HG02970 (cell line): ENCODE measurements around the gene RNU6-9.
A peak's percentile ranks its signal among the peaks of the same experiment; 100 is the strongest.
"Not testable (repeated sequence)": the region's sequence is repeated elsewhere in the genome, so short reads cannot be mapped to it uniquely, and the experiment has no call there.

ENCODE experiments used
- ATAC-seq: cut with Tn5 transposase; IDR thresholded peaks from one replicate; pipeline ENCODE4 v1.9.1; 2021; ENCODE audit warnings: mild to moderate bottlenecking, moderate library complexity, moderate number of reproducible peaks; ENCODE audit not compliant: unreplicated experiment, low FRiP score

The RNU6-9 gene

GRCh38 chr19:892894-893689 is at the start of gene RNU6-9, which contains the start of gene MED16:
Gene RNU6-9, plus strand, starts transcription at chr19:893484.
Gene MED16, minus strand, starts transcription at chr19:893187. Its CDS starts 2,056 bp downstream, at chr19:891131.
- peak; percentile 82 for ATAC-seq

GRCh38 chr19:843836-844545 is 49.3 kb upstream of the RNU6-9 start:
- no peak for ATAC-seq

- ATAC-seq: no peak
Observed at GRCh38 chr19:844546-844971, 48.7 kb upstream of the RNU6-9 start.

- ATAC-seq: no peak
Observed at GRCh38 chr19:845707-846521, 47.4 kb upstream of the RNU6-9 start.

DNA sequence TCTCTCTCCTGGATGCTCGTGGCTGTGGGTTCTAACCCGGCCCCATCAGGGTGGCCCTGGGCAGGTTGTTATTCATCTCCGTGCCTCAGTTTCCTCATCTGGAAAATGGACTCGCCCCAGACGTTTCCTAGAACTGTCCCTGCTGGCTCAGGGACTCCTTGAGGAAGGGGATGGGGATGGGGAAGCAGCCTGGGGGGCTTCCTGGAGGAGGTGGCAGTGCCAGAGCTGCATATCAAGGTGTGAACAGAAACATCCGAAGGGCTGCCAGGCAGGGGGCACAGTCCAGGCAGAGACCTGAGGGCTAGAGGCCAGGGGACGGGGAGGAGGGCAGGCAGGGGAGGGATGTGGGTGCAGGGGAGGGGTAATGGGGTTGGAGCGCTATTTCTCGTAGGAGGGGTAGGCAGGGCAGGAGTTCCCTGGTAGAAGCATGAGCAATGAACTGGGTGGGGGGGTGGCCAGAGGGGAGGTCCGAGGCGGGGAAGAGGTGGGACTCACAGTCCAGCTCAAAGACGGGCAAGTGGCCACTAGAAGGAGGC is 44.8 kb upstream of the RNU6-9 start:
- ATAC-seq: no peak

GRCh38 chr19:849195-849594 is 44.1 kb upstream of the RNU6-9 start:
- ATAC-seq: not testable (repeated sequence)

DNA sequence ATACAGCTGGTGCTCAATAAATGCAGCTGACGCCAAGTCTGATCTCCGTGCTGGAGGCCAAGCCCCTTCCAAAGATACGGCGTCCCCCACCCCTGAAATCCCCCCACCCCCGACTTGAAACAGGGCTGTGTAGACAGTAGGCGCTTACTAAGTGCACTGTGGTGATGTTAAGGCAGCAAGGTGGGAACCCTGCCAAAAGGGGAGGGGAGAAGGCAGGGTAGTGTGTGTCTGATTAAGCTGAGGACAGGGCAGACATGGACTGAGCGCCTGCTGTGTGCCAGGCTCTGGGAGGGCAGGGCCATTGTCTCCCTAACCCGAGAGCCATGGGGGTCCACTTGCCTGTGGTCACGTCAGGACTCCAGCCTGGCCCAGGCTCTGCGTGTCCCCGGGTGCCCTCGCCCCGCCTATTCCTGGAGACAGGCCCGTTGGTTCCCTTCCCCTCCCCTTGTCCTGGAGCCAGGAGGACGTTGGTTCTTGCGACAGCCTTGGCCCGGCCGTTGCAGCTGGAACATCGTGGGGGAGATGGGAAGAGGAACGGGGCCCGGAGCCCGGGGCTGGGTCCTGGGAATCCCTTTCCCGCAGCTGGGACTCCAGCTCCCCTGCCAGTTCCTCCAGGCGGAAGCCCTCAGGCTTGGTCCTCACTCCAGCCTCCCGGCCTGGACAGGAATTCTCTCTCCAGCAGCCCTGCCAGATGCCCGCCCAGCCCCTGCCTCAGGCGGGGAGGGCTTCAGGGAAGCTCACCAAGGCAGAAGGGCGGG is 42.9 kb upstream of the RNU6-9 start:
- ATAC-seq: no peak

- no peak for ATAC-seq
Observed at GRCh38 chr19:850979-851335, 42.3 kb upstream of the RNU6-9 start.

DNA sequence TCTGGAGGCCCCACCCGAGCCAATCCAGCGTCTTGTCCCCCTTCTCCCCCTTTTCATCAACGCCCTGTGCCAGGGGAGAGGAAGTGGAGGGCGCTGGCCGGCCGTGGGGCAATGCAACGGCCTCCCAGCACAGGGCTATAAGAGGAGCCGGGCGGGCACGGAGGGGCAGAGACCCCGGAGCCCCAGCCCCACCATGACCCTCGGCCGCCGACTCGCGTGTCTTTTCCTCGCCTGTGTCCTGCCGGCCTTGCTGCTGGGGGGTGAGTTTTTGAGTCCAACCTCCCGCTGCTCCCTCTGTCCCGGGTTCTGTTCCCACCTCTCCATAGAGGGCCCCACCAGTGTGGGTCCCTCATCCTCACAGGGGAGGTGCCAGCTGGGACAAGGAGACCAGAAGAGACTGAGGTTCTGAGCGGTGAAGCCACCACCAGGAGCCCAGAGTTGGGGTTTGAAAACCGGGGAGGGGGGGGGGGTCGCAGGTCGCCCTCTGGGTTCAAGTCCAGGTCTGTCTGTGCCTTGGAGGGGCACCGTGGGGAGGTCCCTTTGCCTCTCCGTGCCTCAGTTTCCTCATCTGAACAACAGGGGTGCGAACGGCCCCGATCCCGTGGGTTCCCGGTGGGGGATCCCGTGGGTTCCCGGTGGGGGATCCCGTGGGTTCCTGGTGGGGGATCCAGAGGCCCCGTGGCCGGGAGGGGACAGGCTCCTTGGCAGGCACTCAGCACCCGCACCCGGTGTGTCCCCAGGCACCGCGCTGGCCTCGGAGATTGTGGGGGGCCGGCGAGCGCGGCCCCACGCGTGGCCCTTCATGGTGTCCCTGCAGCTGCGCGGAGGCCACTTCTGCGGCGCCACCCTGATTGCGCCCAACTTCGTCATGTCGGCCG is 40.9 kb upstream of the RNU6-9 start, which contains the start of gene ELANE:
Gene ELANE (plus strand): TSS at position 168 of the 878 bp plus-strand sequence. CDS start 26 bp downstream, at position 194.
- no peak for ATAC-seq

DNA sequence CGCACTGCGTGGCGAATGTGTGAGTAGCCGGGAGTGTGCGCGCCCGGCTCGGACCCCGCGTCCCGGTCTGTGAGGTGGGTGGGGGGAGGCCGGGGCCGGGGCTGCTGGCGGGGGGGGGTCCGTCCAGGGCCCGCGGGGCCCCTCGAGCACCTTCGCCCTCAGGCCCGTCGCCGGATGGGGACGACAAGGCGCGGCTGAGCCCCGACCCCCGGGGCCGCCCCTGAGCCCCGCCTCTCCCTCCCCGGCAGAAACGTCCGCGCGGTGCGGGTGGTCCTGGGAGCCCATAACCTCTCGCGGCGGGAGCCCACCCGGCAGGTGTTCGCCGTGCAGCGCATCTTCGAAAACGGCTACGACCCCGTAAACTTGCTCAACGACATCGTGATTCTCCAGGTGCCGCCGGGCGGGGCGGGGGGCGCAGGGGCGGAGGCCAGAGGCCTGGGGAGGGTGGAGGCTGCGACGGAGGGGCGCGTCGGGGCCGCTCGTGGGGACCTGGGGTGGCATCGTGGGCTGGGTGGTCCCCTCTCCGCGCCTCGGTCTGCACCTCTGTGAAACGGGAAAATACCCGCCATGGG is 40.2 kb upstream of the RNU6-9 start:
- ATAC-seq: no peak

DNA sequence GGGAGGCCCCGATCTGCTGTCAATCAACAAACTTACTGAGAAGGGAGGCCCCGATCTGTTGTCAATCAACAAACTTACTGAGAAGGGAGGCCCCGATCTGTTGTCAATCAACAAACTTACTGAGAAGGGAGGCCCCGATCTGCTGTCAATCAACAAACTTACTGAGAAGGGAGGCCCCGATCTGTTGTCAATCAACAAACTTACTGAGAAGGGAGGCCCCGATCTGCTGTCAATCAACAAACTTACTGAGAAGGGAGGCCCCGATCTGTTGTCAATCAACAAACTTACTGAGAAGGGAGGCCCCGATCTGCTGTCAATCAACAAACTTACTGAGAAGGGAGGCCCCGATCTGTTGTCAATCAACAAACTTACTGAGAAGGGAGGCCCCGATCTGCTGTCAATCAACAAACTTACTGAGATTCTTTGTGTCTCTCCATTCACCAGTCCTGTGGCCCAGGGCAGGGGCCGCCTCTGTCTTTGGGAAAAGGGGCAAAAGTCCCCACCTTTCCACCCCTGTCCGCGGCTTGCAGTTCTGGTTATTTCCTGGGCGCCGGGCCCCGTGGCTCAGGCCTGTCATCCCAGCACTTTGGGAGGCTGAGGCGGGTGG is 39.6 kb upstream of the RNU6-9 start:
- ATAC-seq: not testable (repeated sequence)

DNA sequence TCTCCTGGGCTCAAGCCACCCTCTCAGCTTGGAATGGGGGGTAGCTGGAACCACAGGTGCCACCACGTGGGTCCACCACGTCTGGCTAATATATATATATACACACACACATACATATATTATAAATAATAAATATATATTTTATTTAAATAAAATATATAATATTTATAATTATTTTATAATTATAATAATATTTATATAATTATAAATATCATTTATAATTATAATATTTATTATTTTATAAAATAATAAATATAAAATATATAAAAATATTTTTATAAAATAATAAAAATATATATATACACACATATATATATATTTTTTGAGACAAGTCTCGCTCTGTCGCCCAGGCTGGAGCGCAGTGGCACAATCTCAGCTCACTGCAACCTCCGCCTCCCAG is 38.7 kb upstream of the RNU6-9 start:
- ATAC-seq: no peak

DNA sequence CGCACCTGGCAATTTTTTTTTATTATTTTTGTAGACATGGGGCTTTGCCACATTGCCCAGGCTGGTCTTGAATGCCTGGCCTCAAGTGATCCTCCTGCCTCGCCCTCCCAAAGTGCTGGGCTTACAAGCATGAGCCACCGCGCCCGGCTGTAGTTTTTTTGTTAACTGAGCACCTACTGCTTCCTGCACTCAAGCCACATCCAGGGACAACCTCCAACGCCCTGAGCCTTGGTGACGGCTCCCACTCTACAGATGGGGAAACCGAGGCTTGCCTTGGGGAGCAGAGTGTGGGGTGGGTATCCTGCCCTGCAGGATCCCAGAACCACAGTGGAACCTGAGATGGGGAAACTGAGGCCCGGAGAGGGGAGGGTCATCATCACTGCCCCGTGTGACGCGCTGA is 38.1 kb upstream of the RNU6-9 start:
- ATAC-seq: no peak

DNA sequence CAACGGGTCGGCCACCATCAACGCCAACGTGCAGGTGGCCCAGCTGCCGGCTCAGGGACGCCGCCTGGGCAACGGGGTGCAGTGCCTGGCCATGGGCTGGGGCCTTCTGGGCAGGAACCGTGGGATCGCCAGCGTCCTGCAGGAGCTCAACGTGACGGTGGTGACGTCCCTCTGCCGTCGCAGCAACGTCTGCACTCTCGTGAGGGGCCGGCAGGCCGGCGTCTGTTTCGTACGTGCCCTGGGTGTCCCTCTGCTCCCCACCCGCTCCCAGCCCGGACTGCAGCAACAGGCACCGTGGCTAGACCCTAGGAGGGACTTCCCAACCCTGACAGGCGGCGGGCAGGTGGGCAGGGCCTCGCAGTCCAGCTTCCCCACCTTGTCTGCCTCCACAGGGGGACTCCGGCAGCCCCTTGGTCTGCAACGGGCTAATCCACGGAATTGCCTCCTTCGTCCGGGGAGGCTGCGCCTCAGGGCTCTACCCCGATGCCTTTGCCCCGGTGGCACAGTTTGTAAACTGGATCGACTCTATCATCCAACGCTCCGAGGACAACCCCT is 37.6 kb upstream of the RNU6-9 start:
- ATAC-seq: no peak

- ATAC-seq: no peak
Observed at GRCh38 chr19:858284-858683, 35.0 kb upstream of the RNU6-9 start.

DNA sequence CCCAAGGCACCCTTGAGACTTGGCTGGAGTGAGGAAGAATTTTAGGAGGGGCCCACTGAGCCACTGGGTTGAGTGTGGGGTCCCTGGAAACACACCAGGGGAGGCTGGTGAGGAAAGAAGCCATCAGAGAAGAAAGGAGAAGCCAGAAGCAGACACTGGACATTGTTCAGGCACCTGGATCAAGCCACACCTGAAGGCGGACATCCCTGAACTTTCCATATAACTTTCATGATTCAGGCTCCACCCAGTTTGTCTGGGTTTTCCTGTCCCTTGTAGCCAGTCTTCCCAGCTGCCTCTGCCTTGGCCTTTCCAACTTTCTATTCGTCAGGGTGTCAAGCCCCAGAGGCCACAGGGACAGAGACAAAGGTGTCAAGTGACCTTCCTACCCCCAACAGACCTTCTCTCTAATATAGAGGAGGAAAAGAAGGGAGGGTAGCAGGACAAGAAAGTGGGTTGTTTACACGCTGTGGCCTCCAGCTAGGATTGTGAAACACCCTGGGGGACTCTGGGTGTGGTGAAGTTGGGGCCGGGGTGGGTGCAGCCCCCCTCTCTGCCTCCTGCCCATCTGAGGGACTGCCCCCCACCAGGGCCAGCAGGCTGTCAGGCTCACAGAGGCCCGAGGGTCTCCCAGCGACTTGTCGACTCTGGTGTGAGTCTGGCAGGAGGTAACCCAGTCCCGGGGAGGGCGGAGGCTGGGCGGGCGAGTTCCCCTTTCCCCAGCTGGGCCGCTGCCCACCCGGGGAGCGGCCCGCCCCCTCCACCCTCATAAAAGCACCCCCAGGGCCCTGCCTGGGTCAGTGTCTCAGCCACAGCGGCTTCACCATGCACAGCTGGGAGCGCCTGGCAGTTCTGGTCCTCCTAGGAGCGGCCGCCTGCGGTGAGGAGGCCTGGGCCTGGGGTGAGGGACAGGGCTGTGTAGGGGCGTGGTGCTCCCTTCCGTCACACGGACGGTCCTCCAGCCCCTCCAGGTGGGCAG is 34.1 kb upstream of the RNU6-9 start, which contains the start of gene CFD:
Gene CFD (plus strand): TSS at position 797 of the 976 bp plus-strand sequence. CDS start 26 bp downstream, at position 823.
- no peak for ATAC-seq
